Effector CD4-positive, alpha-beta T cell (primary cell): ENCODE measurements around the gene PLA2G5.

Experiments used
- DNase-seq: peaks from one replicate; pipeline ENCODE4 v3.0.0-alpha.2; 2020

The PLA2G5 gene

DNA sequence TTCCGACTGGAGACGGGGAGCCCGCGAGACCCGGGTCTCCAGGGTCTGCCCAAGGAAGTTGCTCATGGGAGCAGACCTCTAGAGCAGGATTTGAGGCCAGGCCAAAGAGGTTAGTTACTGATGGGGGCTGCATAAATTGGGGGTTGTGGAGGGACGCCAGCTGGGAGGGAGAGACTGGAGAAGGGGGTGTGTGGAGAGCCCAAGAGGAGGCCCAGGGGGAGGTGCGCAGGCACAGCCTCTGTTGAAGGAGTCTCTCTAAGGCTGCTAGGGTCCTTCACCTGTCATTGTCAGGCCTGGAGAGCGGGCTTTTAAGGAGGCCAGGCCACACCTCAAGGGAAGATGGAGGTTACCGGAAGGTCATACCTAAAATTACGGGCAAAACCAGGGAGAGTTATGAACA, 363 bp downstream of the PLA2G5 start:
- DNase-seq = no peak

- DNase-seq = no peak
Observed at GRCh38 chr1:20071416-20071815, 1.4 kb downstream of the PLA2G5 start.

- no peak for DNase-seq
Observed at GRCh38 chr1:20072771-20073170, 2.8 kb downstream of the PLA2G5 start.

DNA sequence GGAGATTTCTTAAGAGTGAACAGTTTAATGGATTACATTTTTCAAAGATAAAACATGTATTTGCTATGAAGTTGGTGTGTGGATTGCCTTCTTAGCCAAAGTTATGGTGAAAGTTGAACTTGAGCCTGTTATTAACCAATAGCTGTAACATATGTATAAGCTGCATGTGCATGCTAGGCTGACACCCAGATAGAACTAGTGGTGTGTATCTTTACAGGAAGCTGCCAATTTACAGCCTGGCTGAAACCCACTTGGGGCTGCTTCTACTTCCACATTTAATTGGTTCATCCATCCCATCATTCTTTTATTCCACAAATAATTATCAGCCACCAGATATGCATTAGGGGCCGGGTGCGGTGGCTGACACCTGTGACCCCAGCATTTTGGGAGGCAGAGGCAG, 3.3 kb downstream of the PLA2G5 start:
- no peak for DNase-seq

DNA sequence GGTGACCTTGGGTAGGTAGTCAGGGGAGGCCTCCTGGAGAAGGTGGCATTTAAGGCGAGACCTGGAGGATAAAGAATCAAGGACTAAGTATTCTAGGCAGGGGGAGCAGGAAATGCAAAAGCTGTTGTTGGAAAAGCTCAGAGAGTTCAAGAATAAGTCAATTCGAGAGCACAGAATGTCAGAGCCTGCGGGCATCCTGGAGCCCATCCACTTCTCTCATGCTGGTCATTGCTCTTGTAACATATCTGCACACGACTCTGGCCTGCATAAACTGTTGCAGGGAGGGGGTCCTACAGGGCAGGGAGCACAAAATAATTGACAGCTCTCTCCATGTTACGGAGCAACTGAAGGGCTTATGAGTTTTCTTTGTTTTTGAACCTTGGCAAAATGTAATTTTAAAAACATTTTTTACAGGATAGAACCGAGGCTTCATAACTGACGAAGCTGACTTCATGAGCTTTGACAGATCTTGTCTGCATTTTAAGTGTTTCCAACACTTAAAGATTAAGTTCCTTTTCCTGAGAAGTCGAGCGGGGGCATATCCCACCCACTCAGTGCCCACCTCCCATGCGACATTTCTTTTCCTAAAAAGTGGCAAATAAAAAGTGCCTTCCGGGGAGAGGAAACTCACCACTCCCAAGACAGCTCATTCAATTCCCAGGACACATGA, 4.2 kb downstream of the PLA2G5 start:
- no peak for DNase-seq

- DNase-seq = no peak
Observed at GRCh38 chr1:20074725-20075171, 4.8 kb downstream of the PLA2G5 start.

DNA sequence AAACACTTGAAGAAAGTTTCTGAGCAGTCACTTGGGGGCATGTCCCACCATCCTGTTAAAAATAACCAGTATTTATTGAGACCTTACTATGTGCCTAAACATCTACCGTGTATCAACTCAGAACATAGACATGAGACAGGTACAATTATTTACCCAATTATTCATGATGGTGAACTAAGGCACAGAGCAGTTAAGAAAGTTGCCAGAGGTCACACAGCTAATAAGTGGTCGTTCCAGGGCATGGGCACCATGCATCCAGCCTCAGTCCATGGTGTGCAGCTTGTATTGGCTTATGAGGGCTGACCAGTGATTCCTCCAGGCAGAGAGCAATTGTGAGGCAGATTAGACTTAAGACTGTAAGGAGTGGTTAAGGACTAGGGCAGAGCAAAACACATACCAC, 5.4 kb downstream of the PLA2G5 start:
- DNase-seq = no peak

DNA sequence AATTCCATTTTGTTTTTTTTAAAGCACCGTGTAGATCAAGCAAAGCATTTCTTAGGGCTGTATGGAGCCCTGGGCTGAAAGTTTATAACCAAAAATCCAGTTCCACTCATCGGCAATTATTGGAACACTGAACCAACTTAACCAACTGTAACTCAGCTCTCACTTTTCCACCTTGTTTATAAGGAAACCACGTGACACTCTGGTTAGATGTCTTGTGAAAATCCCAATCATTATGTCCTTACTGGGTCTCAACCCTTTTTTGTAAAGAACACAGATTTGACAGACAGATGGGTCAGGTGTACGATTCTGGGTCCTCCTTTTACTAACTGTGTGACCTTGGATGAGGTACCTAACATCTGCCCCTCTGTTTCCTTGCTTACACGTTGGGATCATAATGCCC, 6.2 kb downstream of the PLA2G5 start:
- no peak for DNase-seq

DNA sequence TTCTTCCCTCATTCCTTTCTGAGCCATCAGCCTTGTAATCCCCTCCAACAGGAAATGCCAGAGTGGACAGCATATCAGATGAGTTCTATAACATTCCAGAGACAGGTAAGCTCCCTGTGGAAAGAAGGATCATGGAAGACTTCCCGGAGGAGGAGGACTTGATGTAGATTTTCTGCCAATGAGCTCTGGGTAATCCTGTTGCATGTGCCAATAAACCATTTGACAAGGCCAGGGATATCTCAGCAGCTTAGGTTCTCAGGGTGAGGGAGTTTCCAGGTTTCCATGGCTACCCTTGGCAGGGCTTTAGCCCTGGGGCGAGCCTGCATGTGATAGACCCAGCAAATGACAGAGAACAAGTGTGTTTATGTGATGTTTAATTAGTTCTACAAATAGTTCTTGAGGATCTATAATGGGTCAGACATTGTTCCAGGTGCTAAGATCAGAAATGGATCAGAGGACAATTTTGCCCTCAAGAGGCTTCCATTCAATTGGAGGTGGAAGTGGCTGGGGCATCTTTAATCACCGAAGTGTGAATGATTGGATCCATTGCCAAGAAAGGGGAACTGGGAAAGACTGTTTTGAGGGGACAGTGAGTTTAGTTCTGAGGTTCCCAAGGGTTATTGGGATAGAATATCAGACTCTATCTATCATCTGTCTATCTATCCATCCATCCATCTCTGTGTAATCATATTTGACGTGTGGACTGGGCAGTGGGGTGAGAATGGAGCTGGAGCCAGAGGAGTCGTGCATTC, 6.9 kb downstream of the PLA2G5 start:
- DNase-seq = no peak

- no peak for DNase-seq
Observed at GRCh38 chr1:20078171-20078651, 8.2 kb downstream of the PLA2G5 start.

DNA sequence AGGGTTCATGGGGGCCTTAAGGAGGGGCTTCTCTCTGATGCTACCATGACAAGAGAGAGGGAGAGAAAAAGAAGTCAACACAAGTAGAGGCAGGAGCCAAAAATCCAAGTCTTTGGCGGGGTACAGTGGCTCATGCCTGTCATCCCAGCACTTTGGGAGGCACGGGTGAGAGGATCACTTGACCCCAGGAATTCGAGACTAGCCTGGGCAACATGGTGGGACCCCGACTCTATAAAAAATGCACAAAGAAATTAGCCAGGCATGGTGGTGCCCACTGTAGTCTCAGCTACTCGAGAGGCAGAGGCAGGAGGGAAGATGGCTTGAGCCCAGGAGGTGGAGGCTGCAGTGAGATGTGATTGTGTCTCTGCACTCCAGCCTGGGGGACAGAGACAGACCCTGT, 8.7 kb downstream of the PLA2G5 start:
- DNase-seq = no peak

DNA sequence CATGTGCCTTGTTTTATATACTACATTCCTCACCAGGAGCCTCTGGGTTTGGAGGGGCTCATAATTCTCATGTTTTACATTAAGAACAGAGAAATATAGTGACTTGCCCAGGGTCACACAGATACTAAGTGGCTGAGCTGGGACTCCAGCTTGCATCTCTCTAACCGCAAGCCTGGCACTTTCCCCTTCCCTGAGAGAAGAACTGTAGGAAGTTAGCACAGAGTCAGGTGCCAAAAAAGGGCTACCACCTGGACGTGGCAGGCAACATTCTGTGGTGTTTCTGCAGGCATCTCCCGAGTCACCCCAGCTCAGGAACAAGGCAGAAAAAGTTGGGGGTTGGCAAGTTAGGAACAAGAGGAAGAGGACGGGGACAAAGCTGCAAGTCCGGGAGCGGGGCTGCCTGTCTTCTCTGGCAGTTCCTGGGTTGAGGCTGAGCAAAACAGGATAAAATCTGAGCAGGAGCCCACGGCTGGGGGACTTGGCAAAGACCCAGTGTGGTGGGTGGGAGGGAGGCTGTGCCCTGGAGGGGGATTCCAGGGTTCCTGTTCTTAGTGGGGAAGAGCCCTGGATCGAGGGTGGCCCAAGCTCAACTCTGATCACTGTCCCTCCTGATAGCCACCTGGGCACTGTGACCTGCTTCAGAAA, 9.8 kb downstream of the PLA2G5 start:
- no peak for DNase-seq

DNA sequence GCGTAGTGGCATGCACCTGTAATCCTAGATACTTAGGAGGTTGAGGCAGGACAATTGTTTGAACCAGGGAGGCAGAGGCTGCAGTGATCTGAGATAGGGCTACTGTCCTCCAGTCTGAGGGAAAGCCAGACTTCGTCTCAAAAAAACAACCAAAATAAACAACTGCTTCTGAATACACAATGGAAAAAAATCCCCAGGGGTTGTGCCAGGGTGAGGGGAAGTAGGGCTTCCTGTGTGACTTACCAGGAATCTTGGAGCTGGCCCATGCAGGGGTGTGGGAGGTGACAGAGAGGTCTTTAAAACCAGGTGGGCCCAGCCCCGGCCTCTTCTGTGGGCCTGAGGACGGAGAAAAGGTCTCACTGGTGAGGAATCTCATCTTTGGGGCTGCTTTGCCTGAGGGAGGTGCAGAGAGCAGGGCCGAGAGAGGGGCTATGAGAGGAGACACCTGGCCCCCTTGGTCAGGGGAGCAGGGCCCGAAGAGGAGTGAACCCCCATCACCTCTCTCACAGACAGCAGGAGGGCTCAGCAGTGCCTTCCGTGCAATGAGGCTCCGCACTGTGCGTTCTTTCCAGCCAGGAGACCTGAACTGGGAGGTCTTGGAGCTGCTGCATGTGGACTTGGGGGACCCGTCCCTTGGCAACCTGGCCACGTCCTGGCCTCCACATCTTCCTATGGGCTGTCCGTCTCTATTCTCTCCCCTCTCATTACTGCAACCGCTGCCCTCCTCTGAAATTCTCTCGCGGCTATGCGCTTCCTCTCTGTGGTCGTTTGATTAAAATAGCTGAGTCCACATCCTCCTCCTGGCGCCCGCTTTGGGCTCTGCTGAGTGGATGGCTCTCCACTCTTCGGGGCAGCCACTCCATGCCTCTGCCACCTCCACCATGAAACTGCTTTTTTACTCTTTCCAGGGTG, 10.7 kb downstream of the PLA2G5 start:
- DNase-seq = no peak

- DNase-seq = no peak
Observed at GRCh38 chr1:20081353-20081810, 11.4 kb downstream of the PLA2G5 start.

DNA sequence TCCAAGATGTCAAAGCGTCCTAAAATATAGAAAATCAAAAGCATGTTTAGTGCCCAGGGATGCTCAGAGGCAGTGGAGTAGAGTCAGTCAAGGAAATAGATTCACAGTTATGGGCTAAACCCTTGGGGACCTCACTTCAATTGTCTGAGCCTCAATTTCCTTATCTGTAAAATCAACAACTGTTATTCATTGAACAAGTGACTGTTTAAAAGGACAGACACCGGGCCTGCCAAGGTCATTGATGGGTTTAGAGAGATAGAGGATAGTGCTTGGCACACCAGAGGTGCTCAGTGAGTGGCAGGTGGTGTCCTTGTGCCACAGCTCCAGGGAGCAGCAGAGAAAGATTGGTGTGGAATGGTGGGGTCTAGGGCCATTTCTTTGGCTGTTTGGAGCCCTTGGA, 12.8 kb downstream of the PLA2G5 start:
- no peak for DNase-seq

DNA sequence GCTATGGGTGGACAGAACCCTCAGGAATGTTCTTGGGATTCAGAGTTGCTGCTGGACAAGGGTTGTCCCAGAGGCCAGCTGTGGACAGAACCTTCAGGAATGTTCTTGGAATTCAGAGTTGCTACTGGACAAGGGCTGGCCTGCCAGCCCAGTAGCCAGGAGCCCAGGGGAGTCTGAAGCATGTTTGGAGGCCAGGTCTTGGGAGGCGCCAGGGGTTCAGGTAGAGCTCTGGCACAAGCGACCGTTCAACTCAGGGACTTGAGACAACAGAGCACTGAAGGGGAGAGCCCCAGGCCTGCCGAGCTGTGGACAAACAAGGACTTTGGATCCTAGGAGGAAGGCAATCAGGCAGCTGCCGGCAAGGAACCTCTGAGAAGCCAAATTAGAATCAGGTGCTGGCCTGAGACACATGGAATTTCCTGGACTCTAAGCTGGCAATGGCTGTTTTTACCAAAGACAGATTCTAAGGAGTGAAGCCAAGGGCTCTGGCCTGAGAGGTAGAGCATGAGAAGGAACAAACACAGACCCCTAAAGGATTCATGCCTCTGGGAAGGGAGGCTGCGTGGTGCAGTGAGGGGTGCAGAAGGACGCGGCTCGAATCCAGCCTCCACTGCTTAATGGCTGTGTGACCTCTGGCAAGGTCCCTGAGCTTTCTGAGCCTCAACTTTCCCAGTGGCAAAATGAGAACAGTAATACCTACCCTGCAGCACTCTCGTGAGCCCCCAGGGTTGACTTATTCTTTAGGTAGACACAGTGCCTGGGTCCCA, 13.4 kb downstream of the PLA2G5 start:
- no peak for DNase-seq

GRCh38 chr1:20086800-20087199, 16.8 kb downstream of the PLA2G5 start:
- no peak for DNase-seq

DNA sequence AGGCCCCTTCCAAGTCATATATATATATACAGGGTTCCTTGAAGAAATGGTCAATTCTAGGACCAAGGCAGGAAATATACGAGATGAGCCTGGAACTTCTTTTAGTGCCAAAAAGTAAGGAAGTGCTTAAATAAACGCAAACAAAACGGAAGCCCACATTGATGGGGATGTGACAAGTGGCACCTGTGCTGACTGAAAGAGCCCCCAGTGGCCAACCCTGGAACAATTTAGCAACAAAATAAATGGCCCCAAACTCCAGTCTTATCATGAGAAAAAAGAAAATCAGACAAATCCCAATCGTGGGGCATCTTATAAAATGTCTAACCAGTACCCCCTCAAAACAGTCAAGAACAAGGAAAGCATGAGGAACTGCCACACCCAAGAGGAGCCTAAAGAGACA, 17.7 kb downstream of the PLA2G5 start:
- DNase-seq = no peak

GRCh38 chr1:20089328-20090077, 19.5 kb downstream of the PLA2G5 start:
- DNase-seq = no peak

- no peak for DNase-seq
Observed at GRCh38 chr1:20090119-20090518, 20.1 kb downstream of the PLA2G5 start.

- DNase-seq = no peak
Observed at GRCh38 chr1:20090641-20091040, 20.6 kb downstream of the PLA2G5 start.
